Stimulated activated naive CD4-positive, alpha-beta T cell (primary cell): ENCODE results near the gene PDP2.

ENCODE experiments used
- DNase-seq, 6 experiments: peaks; one replicate each; lab custom pipeline; 2025; lab: John Stamatoyannopoulos, UW

Gene PDP2, protein sequence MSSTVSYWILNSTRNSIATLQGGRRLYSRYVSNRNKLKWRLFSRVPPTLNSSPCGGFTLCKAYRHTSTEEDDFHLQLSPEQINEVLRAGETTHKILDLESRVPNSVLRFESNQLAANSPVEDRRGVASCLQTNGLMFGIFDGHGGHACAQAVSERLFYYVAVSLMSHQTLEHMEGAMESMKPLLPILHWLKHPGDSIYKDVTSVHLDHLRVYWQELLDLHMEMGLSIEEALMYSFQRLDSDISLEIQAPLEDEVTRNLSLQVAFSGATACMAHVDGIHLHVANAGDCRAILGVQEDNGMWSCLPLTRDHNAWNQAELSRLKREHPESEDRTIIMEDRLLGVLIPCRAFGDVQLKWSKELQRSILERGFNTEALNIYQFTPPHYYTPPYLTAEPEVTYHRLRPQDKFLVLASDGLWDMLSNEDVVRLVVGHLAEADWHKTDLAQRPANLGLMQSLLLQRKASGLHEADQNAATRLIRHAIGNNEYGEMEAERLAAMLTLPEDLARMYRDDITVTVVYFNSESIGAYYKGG

DNA sequence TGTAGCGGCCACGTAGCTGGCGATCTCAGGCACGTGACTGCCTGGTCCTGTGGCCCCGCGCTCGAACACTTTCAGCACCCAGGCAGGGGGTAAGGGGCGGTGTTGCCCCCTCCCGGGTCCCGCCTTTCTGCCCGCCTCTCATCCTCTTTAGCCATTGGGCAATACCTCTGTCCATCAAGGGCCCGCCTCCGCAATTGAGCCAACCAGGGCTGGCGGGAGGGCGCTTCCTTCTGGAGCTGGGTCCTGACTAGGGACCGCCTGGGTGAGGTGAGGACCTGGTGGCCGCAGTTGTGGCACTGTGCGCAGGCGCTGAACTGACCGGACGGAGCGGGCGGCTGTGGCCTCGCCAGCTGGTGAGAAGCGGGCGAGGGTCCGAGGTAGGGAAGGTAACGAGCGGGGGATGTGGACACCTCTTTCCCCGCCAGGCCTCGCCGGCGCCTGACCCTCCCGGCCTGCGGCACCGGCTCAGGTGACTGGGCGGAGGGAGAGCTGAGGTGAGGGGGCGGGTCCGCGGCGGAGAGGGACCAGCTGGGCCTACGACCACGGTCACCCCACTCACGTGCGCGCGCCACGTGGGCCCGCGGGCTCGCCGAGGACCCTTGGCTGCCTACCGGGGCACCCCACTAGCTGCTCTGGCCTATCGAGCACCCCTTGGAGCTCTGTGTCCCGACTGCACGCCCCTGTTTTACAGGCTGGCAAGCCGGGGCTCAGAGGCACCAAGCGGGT, at the start of gene PDP2:
Gene PDP2 (plus strand): TSS at position 228 of the 726 bp plus-strand sequence. CDS start 3,770 bp downstream, outside the sequence.
- DNase-seq = peak; percentile 78 to 91 (median 86)

DNA sequence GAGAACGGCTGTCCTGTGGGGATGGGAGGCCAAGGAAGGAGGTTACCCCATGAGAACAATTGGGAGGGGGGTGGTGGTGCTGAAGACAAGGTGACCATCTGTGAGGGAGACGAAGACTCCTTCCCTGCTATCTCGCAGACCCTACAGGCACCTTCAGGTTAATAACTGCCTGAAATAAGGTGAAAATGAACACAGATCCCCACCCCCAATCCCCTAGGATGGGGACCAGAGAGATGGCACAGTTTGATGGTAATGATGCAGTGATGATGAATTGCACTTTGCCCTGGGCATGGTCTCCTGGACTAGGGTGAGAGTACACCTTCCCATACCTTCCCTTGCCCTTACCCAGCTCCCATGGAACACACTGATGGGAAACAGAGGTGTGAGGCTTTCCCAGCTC, 48.1 kb upstream of the PDP2 start:
- DNase-seq = no peak

DNA sequence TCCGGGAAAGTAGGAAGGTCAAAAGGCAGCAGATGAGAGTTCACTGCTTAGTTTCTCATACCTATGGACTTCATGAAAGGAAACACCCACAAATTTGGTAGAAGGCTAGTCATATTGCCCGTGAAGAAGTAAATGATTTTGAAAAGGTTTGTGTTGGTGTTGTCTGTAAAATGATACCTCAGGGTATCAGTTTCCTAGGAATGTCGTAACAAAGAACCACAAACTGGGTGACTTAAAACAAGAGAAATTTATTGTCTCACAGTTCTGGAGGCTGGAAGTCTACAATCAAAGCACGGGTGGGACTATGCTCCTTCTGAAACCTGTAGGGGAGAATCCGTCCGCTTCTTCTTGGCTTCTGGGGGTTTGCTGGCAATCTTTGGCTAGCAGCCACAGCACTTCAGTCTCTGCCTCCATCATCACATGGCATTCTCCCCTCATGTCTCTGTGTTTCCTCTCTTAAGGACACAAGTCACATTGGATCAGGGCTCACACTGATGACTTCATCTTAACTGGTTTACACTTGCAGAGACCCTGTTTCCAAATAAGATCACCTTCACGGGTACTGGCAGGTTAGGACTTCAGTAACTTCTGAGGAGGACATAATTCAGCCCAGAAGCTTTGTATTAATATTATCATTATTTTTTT, 47.5 kb upstream of the PDP2 start:
- DNase-seq = no peak

DNA sequence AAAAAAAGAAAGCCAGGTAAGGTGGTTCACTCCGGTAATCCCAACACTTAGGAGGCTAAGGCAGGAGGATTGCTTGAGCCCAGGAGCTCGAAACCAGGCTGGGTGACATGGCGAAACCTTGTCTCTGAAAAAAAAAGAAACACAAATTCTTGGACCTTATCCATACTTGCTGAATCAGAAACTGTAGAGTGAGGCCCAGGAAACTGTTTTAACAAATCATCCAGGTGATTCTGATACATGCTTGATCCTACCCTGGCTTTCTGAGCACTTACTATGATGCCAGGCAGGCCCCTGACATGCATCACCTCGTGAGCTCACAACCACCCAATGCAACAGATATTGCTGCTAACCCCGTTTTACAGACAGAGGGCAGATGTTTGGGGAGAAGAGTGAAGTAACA, 45.6 kb upstream of the PDP2 start:
- DNase-seq = no peak

DNA sequence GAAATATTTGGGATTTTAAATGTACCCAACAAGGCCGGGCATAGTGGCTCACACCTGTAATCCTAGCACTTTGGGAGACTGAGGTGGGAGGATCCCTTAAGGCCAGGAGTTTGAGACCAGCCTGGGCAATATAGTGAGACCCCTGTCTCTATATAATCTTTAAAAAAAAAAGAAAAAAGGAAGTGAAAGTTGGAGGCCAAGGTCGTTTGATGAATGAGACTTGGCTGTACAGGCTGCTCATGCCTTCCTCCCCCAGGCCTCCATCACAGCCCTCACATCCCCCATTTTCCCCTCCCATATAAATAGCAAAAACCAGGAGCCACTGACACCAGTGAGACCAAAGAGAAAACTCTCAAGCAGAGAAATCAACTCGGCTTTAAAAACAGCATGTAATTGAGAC, 39.4 kb upstream of the PDP2 start:
- DNase-seq = no peak

DNA sequence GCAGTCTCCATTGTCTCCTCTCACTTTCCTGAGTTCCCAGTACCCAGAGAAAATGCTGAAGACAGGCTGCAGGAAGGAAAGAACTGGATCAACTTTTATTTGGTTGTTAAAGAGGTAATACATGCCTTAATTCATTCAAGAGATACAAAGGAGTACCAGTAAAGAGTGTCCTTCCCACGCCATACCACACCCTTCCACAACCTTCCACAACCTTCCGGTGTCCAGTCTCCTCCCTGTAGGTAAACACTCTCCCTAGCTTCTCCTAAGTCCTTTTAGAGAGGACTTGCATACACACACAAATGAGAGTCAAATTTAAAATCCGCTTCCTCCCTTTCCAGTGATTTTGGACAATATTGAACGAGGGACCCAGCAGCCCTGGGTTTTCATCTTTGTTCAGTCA, 38.9 kb upstream of the PDP2 start:
- DNase-seq = no peak

DNA sequence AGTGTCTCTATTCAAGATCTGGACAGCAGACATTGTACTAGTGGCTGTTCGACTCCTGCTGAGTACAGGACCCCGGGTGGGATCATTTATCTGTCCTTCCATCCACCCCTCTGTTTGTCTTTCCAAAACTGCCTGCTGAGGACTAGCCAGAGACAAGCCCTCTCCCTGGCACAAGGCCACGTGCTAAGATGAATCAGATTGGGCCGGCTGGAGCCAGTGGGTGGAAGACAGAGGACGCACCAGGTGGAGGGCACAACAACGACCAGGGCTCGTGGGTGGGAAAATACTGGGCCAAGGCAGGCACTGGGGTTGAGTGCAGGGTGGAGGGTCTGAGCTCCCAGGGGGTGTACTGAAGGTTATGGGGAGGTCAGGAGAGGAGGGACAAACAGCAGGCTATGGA, 37.5 kb upstream of the PDP2 start:
- DNase-seq = no peak

DNA sequence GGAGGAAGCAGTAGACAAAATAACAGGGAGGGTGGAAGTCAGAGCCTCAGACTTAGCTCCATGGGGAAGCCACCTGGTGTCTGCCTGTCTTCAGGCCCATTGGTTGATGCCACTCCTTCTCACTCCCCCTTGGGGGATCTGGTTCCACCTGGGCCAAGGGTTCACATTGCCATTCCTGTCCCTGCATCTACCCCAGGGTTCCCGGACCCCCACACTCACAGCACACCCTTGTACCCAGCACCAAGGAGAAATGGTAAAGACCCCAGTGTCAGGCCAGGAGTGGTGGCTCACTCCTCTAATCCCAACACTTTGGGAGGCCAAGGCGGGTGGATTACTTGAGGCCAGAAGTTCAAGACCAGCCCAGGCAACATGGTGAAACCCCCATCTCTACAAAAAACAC, 37.1 kb upstream of the PDP2 start:
- no peak for DNase-seq

DNA sequence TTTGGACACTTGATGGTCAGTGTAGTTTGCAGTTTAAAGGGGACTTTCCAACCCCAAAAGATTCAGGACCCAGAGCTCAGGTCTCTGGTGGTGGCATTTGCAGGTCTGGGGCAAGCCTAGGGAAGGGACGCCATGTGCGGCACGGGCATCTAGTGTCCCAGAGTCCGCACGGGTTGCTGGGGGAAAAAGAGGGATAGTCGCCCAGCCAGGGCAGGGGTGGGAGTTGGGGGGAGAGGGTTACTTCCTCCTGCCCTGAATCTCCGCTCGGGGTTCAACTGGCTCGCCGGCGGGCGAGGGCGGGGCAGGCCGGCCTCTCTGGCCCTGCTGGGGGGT, 36.3 kb upstream of the PDP2 start:
- no peak for DNase-seq

DNA sequence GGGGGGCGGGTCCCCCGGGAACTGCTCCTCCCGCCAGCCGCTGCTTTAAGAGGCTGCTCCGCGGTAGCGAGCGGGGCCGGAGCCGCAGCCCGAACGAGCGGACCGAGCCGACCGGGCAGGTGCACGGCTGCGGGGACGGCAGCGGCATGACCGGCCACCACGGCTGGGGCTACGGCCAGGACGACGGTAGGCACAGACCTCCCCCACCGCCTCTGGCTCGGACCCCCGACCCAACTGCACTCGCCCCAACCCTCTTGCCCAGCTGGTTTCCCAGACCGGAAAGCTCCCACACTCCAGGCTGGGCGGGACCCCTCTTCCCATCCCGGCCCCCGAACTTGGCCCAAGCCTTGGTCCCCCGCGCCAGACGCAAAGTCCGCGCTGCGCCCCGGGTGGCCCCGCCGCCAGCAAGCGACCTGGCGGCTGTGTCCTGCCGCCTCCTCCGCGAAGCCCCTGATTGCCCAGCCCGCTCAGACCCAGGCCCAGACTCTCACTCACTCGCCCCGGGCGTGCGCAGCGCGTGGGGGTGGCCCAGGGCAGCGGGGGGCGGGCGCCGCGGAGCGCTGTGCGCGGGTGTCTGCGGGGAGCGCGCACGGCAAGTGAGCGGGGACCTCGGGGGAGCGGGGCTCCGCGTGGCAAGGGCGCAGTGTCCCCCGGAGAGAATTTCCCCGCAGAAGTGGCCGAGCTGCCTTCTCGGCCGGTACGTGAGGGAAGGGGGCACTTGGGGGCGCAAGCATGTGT, 35.8 kb upstream of the PDP2 start, which contains the start of gene CA7:
Gene CA7 (plus strand): TSS at position 73 of the 738 bp plus-strand sequence. CDS start 74 bp downstream, at position 147.
- DNase-seq = no peak

DNA sequence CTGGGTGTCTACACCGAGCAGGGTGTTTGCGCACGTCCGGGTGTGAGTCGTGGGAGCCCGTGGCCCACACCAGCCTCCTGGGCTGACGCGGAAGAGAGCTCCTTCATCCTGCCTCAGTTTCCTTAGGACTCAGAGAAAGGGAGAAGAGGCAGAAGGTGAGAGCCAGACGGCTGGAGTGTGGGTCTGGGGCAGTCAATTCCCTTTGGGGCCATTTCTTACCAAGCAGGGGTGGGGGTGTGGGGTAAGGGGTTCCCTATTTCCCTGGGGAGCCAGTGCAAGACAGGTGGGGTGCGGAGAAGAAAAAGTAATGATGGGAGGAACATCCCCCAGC, 35.3 kb upstream of the PDP2 start:
- DNase-seq = no peak

DNA sequence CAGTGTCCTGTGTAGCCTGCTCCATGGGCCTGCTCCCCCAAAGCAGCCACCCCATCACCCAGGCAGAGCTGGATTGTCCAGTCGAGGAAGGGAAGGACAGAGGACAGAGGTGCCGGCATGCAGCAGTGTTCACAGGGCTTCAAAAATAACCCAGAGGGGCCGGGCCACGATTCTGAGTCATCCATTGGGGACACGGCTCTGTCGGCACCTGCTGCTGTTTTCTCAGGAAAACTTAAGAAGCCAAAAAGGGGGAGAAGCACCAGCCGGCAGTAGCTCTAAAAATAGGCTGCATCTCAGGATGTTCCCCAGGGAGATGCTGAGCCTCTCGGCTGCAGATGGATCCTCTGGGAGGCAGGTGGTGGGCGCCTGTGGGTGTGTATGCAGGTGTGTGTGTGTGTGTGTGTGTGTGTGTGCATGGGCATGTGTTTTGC, 34.5 kb upstream of the PDP2 start:
- DNase-seq = no peak

DNA sequence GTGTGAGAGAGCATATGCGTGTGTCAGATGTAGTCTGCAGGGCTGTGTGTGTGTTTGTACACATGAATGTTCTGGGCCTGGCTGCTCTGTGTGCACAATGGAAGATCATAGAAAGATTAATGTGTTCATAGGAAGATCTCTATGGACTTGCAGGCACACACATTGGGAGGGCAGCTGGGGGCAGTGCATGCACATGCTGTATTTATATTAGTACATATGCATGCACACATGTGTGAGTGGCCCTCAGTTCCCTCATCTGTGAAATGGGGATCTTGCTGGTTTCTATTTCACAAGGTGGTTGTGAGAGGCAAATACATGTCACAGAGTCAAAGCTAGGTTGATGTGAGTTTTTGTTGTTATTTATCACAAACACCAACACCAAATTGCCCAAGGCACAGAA, 34.0 kb upstream of the PDP2 start:
- no peak for DNase-seq

DNA sequence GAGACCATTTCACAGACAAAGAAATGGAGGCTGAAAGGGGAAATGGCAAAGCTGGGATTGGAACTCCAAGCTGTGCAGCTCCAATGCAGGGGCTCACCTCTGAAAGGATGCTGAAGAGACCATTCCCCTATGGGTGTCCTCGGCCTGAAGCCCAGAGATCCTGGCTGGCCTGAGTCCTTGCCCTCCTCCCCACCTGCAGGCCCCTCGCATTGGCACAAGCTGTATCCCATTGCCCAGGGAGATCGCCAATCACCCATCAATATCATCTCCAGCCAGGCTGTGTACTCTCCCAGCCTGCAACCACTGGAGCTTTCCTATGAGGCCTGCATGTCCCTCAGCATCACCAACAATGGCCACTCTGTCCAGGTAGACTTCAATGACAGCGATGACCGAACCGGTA, 33.5 kb upstream of the PDP2 start:
- no peak for DNase-seq

DNA sequence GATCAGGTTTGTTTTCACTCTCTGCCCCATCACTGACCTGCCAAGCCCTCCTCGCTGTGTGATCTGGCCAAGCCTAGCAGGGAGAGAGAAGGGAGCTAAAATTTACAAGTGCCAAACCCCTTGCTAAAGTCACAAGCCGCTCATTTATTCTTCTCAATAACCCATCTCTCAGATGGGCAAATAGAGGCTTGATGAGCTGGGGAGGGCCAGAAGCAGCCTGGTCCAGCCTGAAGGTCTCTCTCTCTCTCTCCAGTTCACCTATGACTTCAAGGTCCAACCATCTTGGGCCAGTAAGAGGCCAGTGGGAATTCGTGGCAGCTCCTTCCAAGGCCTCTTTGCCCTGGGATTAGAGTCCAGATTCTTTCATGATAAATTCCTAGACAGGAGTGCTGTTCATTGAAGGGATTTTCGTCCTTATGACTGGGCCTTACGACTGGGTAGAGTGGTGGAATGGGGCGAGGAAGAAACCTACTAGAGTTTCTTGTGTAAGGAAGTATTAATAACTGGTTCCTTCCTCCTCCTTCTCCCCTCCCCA, 32.7 kb upstream of the PDP2 start:
- no peak for DNase-seq

DNA sequence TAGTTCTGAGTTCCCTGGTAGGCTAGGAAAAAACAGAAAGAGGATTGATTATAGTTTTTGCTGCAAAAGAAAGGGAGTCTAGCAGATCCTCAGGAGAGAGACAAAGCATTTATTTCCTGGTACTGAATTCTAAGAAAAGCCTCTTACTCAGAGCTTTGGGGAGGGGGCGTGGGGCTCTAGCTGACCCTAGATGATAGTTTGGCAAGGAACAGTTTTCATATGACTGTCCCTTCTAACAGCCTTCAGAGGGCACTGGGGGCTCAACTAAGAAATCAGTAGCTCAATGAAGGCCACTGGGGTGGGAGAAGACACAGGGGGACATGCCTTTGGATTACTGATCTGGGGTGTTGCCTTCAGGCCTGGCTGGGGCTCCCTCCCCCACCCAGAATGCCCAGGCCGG, 32.1 kb upstream of the PDP2 start:
- DNase-seq = no peak

DNA sequence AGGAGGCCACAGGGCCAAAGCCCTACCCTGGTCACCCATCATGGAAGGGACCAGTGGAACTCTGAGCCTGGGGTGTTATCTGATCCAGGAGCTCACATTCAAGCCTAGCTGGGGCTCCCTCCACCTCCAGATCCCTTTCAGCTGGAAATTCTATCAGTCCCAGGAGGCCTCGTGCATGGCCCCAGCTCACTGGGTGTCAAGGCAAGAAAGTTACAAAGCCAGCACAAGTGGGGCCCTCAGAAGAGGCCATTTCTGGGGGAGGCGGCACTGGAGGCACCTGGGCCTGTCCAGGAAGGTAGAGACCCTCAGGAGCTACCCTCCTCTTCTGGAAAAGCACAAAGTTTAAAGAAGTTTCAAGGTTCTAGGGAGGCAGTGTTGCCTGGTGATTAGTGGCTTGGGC, 31.3 kb upstream of the PDP2 start:
- DNase-seq = no peak

DNA sequence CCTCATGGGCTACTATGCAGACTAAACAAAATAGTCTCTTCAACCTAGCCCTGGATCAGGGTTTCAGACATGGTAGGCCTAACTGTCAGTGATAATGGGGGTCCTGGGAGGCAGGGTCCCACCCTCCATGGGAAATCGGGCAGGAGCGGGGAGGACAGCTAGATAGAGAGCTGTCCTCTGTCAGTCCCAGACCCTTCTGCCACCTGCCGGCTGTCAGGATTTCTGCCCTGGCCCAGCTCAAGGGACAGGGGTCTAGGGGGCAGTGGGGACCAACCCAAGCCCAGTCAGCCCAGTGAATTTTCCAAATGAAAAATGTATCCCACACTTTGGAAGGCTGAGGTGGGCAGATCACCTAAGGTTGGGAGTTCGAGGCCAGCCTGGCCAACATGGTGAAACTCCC, 30.8 kb upstream of the PDP2 start:
- DNase-seq = no peak

DNA sequence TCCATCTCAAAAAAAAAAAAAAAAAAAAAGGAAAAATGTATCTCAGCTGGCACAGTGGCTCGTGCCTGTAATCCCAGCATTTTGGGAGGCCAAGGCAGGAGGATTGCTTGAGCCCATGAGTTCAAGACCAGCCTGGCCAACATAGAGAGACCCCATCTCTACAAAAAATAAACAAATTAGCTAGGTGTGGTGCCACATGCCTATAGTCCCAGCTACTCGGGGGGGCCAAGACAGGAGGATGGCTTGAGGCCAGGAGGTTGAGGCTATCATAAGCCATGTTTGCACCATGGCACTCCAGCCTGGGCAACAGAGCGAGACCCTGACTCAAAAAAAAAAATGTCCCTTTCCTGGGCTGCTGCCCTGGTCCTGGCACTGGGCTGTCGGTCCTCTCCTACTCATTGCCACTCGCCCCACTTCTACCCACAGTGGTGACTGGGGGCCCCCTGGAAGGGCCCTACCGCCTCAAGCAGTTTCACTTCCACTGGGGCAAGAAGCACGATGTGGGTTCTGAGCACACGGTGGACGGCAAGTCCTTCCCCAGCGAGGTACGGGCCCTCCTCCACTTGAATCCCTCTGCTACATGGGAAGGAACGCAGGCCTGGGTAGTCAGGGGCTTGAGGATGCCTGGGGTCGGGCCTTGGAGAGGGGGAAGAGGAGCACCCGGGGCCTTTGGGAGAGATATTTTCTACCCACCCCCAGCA, 30.1 kb upstream of the PDP2 start:
- DNase-seq = no peak

DNA sequence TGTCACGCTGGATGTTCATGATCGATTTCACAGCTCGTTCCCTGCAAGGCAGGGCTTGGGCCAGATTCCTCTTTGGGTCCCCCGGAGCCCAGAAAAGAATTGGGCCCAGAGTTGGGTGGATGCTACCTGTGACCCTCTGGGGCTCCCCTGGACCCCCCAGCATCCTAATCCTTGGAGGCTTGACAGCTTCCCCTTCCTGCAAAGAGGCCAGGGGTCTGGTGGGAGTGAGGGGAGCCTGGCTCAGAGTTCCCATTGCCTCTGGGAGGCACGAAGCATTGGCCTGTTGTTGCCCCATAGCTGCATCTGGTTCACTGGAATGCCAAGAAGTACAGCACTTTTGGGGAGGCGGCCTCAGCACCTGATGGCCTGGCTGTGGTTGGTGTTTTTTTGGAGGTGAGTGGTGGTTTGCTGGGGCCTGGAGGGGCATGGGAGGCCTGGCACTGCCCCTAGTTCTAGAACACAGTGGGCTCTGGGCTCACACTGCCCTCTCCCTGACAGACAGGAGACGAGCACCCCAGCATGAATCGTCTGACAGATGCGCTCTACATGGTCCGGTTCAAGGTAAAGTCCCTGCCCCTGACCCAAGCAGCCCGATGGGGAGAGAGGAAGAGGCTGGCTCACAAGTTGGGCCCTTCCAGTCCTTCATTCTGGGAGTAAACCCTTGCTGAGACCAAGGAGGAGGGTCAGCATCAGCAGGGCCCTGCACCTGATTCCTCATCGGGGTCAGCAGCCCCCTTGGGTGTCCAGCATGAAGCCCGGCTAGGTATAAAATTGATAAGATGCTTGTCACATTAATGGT, 28.9 kb upstream of the PDP2 start:
- no peak for DNase-seq
